Measurements from ENCODE around the gene MATCAP1.

Gene MATCAP1

DNA sequence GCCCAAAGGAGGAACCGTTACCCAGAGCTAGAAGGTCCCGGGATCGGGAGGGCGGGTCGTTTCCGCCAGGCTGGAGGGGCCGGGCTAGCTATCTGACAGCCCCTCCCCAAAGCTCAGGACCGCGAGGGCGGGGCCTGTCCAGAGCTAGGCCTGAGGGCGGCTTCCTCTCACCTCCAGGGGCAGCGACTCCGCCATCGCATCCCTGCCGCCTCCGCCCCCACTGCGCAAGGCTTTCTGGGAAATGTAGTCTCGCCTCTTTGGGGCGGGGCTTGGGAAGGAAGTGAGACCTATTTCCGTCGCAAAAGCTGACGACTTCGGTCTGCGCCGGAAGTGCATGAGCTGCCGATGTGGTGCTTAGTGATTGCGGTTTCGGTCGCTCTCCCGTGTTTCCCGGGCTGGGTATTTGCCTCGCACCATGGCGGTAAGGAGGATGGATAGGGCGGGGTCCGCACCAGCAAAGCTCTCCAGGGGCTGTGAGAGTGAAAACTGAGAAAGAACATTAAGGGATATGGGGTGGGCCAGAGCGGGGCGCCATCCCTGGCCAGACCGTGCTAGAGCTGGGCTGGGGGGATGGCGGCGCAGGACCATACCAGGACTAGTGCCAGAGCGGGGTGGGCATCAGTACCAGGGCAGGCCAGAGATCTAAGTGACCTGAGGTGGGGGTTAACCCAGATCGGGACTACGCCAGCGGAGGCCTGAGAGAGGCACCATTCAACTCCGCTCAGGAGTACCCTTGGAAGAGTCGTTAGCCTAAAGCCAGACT, 43.2 kb upstream of the MATCAP1 start, which contains the start of gene TMEM208:
Gene TMEM208, plus strand, starts transcription at position 327 of the 763 bp plus-strand sequence. Its CDS starts 89 bp downstream, at position 416.
- H3K4me3 ChIP-seq (ENCODE audit: low read depth, low read length) = peak within 1 kb of the TSS; percentile 99
- TF ChIP-seq, protein P1, sequence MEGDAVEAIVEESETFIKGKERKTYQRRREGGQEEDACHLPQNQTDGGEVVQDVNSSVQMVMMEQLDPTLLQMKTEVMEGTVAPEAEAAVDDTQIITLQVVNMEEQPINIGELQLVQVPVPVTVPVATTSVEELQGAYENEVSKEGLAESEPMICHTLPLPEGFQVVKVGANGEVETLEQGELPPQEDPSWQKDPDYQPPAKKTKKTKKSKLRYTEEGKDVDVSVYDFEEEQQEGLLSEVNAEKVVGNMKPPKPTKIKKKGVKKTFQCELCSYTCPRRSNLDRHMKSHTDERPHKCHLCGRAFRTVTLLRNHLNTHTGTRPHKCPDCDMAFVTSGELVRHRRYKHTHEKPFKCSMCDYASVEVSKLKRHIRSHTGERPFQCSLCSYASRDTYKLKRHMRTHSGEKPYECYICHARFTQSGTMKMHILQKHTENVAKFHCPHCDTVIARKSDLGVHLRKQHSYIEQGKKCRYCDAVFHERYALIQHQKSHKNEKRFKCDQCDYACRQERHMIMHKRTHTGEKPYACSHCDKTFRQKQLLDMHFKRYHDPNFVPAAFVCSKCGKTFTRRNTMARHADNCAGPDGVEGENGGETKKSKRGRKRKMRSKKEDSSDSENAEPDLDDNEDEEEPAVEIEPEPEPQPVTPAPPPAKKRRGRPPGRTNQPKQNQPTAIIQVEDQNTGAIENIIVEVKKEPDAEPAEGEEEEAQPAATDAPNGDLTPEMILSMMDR (IDR thresholded peaks at IDR 0.05; ENCODE audit: low read depth, low read length) = no peak

- H3K4me3 ChIP-seq (ENCODE audit: low read depth, low read length) = peak overlapping the region; percentile 99
- TF ChIP-seq, protein P1 (IDR thresholded peaks at IDR 0.05; ENCODE audit: low read depth, low read length) = no peak
Observed at GRCh38 chr16:67226295-67226803, 42.6 kb upstream of the MATCAP1 start.

GRCh38 chr16:67223992-67224391, 40.2 kb upstream of the MATCAP1 start:
- no peak overlapping the region for H3K4me3 ChIP-seq (ENCODE audit: low read depth, low read length)
- TF ChIP-seq, protein P1 (IDR thresholded peaks at IDR 0.05; ENCODE audit: low read depth, low read length) = no peak

DNA sequence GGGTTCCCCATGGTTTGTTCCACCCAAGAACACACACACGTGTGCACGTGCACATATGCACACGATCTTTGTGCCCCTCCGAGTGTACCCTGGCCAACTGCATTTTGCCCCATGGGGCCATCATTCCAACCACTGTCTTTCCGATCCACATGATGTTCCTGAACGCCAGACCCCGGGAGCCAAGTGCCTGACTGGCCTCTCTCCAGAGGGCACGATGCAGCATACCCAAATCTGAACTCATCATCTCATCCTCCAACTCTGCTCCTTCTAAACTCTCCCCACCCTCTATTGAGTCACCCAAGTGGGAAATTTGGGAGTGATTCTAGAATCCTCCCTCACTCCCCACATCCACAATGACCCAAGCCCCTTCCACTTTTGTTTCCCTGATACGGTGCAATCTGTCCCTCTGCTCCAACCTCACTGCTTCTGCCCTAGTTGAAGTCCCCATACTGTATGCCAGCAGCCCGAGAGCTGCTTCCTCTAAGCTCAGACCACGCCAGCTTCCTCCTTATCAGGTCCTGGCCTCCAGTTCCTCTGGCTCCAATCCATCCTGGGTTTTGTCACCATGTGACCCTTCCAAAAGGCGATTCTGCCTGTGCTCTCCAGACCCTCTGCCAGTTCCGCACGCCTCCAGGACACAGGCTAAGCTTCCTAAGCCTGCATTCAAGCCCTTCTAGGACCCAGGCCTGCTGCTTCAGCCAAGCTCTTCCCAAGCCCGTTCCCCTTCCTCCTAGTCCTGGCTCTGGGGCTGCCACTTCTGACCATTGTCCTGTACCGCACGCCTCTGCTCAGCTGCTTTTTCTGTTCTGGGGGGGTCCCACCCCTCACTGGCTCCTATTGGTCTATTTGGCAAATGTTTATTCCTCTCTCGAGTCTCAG, 33.1 kb upstream of the MATCAP1 start:
- TF ChIP-seq, protein P1 (IDR thresholded peaks at IDR 0.05; ENCODE audit: low read depth, low read length) = no peak
- no peak overlapping the region for H3K4me3 ChIP-seq (ENCODE audit: low read depth, low read length)

DNA sequence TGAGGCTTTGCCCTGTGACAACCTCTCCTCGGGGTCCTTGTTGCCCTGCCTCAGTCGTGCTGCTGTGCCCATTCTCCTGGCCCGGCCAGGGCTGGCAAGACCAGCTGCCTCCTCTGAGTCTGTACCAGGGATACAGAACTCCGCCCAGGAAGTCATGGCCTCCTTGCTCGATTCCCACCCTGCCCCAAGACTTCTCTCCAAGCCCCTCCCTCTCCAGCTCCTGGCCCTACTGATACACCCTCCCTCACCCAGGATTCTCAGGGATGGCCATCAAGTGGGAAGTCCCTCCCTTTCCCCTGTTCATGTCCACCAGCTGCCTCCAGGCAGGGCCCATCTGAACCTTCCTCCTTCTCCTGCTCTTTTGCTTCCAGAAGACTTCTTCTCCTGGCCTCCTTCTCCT, 31.9 kb upstream of the MATCAP1 start:
- no peak overlapping the region for H3K4me3 ChIP-seq (ENCODE audit: low read depth, low read length)

DNA sequence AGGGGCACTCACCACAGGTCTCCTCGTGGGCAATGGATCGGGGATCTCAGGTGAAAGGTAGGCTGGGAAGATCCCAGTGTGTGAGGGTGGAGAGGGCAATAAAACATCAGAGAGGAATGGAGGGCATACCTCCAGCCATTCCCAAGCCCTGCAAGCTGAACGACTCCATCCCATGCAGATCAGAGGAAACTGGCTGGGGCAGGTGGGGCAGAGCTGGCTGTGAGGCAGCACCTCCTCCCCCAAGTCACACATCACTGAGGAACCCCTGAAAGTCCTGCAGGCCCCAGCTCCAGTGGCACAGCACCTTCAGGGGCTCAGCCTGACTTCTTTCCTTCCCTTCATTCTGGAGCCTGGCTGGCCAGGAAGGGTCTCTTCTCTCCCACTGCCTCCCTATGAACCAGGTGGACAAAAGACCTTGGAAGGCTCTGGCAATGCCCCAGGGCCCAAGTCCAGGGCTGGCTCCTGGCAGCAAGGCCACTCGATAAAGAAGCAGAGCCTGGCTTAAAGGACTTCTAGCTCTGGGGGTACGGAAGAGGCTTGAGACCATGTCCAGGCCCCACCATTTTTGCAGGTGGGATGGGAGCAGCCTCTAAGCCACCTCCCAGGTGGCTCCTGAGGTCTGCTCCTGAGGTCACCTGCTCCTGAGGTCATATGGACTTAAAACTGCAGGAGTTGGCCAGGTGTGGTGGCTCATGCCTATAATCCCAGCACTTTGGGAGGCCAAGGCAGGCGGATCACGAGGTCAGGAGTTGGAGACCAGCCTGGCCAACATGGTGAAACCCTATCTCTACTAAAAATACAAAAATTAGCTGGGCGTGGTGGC, 29.6 kb upstream of the MATCAP1 start:
- TF ChIP-seq, protein P1 (IDR thresholded peaks at IDR 0.05; ENCODE audit: low read depth, low read length) = no peak
- H3K4me3 ChIP-seq (ENCODE audit: low read depth, low read length) = no peak overlapping the region

More for the DNA sequence above, 31.9 kb upstream of the MATCAP1 start:
- TF ChIP-seq, protein P1 (IDR thresholded peaks at IDR 0.05; ENCODE audit: low read depth, low read length) = no peak

Data from WI38 (cell line).